Measurements from ENCODE around the gene HOXC12. TPM values are rescaled to one million over a fixed set of nuclear protein-coding genes. Genes with fewer than 3 reads are reported as not detected.

The HOXC12 gene
- total and polyA plus RNA-seq, 2 experiments from 2014 or later = not detected

GRCh38 chr12:53927220-53928029 is 27.3 kb upstream of the HOXC12 start:
- no peak overlapping the region for H3K27ac ChIP-seq
- no peaks in the 10 kb centered on the region for H3K9me3 ChIP-seq (ENCODE audit: low read depth)
- H3K36me3 ChIP-seq = no peaks in the 10 kb centered on the region
- no peak for TF ChIP-seq CTCF (IDR thresholded peaks at IDR 0.05; ENCODE audit: low read depth, low read length)
- DNase-seq (ENCODE audit: low read depth in 1 of 2, low spot score in 1 of 2) = no peak
- no peaks in the 10 kb centered on the region for H3K4me1 ChIP-seq (ENCODE audit: low read depth)
- peaks cover 100% of the 10 kb centered on the region for H3K27me3 ChIP-seq
- no peak overlapping the region for H3K4me3 ChIP-seq

DNA sequence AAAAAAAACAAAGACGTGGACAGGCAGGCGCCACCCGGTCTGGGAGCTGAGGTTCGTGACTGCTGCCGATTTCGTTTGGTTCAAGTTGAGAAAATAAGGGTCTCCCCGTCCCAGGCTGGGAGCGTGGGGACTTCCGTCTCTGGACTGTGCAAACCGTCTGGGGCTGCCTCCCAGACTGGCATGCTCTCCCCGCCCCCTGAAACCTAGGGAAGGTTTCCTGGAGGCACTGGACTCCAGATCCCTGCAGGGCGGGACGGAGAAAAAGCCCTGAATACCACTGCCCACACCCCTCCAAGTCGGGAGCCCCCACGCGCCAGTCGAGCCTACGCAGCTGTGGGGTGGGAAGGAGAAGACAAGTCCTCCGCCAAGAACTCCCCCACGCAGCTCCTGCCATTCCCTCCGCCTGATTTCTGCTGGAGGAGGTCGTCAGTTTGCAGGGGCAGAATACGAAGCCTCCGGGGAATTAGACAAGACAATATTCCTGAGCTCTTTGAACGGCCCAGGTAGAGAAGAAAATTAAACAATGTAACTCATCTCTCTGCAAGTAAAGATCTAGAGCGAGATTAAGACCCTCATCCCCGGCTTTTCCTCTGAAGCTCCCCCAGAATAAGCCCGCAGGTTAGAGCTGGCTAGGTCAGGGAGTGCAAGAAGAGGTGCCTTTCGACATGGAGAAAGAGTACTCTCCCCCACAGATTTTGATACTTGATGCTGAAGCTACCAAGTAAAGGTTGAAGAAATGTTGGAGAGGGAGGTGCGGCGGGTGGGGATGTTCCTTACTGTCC is 26.5 kb upstream of the HOXC12 start:
- Histone ChIP-seq H3K36me3 (no peaks in the 10 kb centered on the region), H3K9me3 (ENCODE audit: low read depth) (no peaks in the 10 kb centered on the region), H3K4me1 (ENCODE audit: low read depth) (no peaks in the 10 kb centered on the region), H3K4me3 (no peak overlapping the region), H3K27me3 (peaks cover 100% of the 10 kb centered on the region), H3K27ac (no peak overlapping the region)
- no peak for DNase-seq (ENCODE audit: low read depth in 1 of 2, low spot score in 1 of 2)
- TF ChIP-seq CTCF (IDR thresholded peaks at IDR 0.05; ENCODE audit: low read depth, low read length) = no peak

- no peaks in the 10 kb centered on the region for H3K36me3 ChIP-seq
- no peak for DNase-seq (ENCODE audit: low read depth in 1 of 2, low spot score in 1 of 2)
Measured at GRCh38 chr12:53929527-53929926, 25.2 kb upstream of the HOXC12 start.

GRCh38 chr12:53930591-53931255 is 24.0 kb upstream of the HOXC12 start:
- H3K4me3 ChIP-seq = no peak overlapping the region
- no peak overlapping the region for H3K27ac ChIP-seq
- no peaks in the 10 kb centered on the region for H3K36me3 ChIP-seq
- H3K9me3 ChIP-seq (ENCODE audit: low read depth) = no peaks in the 10 kb centered on the region
- H3K4me1 ChIP-seq (ENCODE audit: low read depth) = no peaks in the 10 kb centered on the region
- TF ChIP-seq CTCF (IDR thresholded peaks at IDR 0.05; ENCODE audit: low read depth, low read length) = no peak
- peaks cover 100% of the 10 kb centered on the region for H3K27me3 ChIP-seq
- no peak for DNase-seq (ENCODE audit: low read depth in 1 of 2, low spot score in 1 of 2)

More at GRCh38 chr12:53929527-53929926, 25.2 kb upstream of the HOXC12 start:
- peaks cover 100% of the 10 kb centered on the region for H3K27me3 ChIP-seq
- H3K4me1 ChIP-seq (ENCODE audit: low read depth) = no peaks in the 10 kb centered on the region
- no peak overlapping the region for H3K4me3 ChIP-seq
- TF ChIP-seq CTCF (IDR thresholded peaks at IDR 0.05; ENCODE audit: low read depth, low read length) = no peak
- H3K9me3 ChIP-seq (ENCODE audit: low read depth) = no peaks in the 10 kb centered on the region
- no peak overlapping the region for H3K27ac ChIP-seq

GRCh38 chr12:53931844-53932581 is 22.7 kb upstream of the HOXC12 start:
- no peak for TF ChIP-seq CTCF (IDR thresholded peaks at IDR 0.05; ENCODE audit: low read depth, low read length)
- no peaks in the 10 kb centered on the region for H3K9me3 ChIP-seq (ENCODE audit: low read depth)
- H3K4me3 ChIP-seq = no peak overlapping the region
- no peak for DNase-seq (ENCODE audit: low read depth in 1 of 2, low spot score in 1 of 2)
- no peak overlapping the region for H3K27ac ChIP-seq
- no peaks in the 10 kb centered on the region for H3K36me3 ChIP-seq
- peaks cover 100% of the 10 kb centered on the region for H3K27me3 ChIP-seq
- H3K4me1 ChIP-seq (ENCODE audit: low read depth) = no peaks in the 10 kb centered on the region

Measured in cardiac muscle cell (in vitro differentiated cells and primary cell).